ENCODE data around the gene SFRP5.

DNA sequence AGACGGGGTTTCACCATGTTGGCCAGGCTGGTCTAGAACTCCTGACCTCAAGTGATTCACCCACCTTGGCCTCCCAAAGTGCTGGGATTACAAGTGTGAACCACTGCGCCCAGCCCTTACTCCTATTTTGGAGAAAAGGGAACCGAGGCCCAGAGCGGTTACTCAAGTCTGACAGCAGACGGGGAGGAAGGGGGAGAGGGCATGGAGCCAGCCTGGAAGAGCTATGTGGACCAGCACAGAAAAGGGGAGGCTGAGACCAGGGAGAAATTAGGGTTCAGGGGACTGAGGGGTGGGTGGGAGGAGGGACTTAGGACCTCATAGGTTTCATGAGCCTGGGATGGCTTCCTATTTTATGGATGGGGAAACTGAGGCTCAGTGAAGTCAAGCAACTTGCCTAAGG, 1.5 kb downstream of the SFRP5 start:
- TF ChIP-seq, protein P1, sequence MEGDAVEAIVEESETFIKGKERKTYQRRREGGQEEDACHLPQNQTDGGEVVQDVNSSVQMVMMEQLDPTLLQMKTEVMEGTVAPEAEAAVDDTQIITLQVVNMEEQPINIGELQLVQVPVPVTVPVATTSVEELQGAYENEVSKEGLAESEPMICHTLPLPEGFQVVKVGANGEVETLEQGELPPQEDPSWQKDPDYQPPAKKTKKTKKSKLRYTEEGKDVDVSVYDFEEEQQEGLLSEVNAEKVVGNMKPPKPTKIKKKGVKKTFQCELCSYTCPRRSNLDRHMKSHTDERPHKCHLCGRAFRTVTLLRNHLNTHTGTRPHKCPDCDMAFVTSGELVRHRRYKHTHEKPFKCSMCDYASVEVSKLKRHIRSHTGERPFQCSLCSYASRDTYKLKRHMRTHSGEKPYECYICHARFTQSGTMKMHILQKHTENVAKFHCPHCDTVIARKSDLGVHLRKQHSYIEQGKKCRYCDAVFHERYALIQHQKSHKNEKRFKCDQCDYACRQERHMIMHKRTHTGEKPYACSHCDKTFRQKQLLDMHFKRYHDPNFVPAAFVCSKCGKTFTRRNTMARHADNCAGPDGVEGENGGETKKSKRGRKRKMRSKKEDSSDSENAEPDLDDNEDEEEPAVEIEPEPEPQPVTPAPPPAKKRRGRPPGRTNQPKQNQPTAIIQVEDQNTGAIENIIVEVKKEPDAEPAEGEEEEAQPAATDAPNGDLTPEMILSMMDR (IDR thresholded peaks at IDR 0.05), result no peak
- TF ChIP-seq POLR2A (IDR thresholded peaks at IDR 0.05) (no peak), POLR2AphosphoS5 (IDR thresholded peaks at IDR 0.05) (no peak)

All from breast epithelium (tissue), 3 donors.